SK-N-SH treated with all-trans-retinoic acid at 6 μM for 48 hours (cell line): ENCODE results near the gene CHRNA9.

Experiments used
- ARNTL ChIP-seq: fragments of 450-650 bp; formaldehyde crosslinking; IDR thresholded peaks from 2 replicates; pipeline ENCODE4 v1.5.0; 2020; ENCODE audit warnings: low read depth, mild to moderate bottlenecking, moderate library complexity, borderline replicate concordance
- CREB5 ChIP-seq: fragments of 250-450 bp; sonication (Bioruptor Pico); IDR thresholded peaks from 2 replicates; pipeline ENCODE4 v1.5.1; 2020; ENCODE audit warnings: low read depth, mild to moderate bottlenecking, moderate library complexity
- OSR1 ChIP-seq: fragments of 250-450 bp; sonication (Bioruptor Pico); IDR thresholded peaks from 2 replicates; pipeline ENCODE4 v1.8.0; 2022; ENCODE audit warnings: moderate library complexity, mild to moderate bottlenecking, inconsistent platforms
- PATZ1 ChIP-seq: fragments of 250-450 bp; sonication (Bioruptor Pico); IDR thresholded peaks from 2 replicates; pipeline ENCODE4 v1.8.0; 2020; ENCODE audit warnings: mild to moderate bottlenecking, moderate library complexity, borderline replicate concordance
- PPARA ChIP-seq: fragments of 250-450 bp; sonication (Bioruptor Pico); IDR thresholded peaks from 2 replicates; pipeline ENCODE4 v1.5.0; 2020; ENCODE audit warnings: mild to moderate bottlenecking, borderline replicate concordance
- RARB ChIP-seq: fragments of 250-450 bp; sonication (Bioruptor Pico); IDR thresholded peaks from 2 replicates; pipeline ENCODE4 v1.8.0; 2021; ENCODE audit warnings: mild to moderate bottlenecking, moderate library complexity
- SNAI2 ChIP-seq: fragments of 250-450 bp; sonication (Bioruptor Pico); IDR thresholded peaks from 2 replicates; pipeline ENCODE4 v1.5.0; 2020; ENCODE audit warnings: mild to moderate bottlenecking, moderate library complexity
- TCF4 ChIP-seq: fragments of 250-450 bp; sonication (Bioruptor Pico); IDR thresholded peaks from 2 replicates; pipeline ENCODE4 v1.8.0; 2021; ENCODE audit warnings: mild to moderate bottlenecking, moderate library complexity, borderline replicate concordance
- TSHZ2 ChIP-seq: fragments of 250-450 bp; sonication (Bioruptor Pico); IDR thresholded peaks from 2 replicates; pipeline ENCODE4 v1.5.0; 2020; ENCODE audit warnings: mild to moderate bottlenecking, moderate library complexity
- ZC3H10 ChIP-seq: fragments of 250-450 bp; sonication (Bioruptor Pico); IDR thresholded peaks from 2 replicates; pipeline ENCODE4 v1.5.1; 2021; ENCODE audit warnings: mild to moderate bottlenecking, moderate library complexity
- ZFP30 ChIP-seq: fragments of 450-650 bp; formaldehyde crosslinking; IDR thresholded peaks from 2 replicates; pipeline ENCODE4 v1.5.0; 2022; ENCODE audit warnings: mild to moderate bottlenecking, moderate library complexity
- ZNF565 ChIP-seq: fragments of 450-650 bp; formaldehyde crosslinking; conservative IDR thresholded peaks from 2 replicates; pipeline ENCODE4 v1.5.0; 2020; ENCODE audit warnings: low read depth, mild to moderate bottlenecking, moderate library complexity
- ZNF70 ChIP-seq: fragments of 450-650 bp; formaldehyde crosslinking; IDR thresholded peaks from 2 replicates; pipeline ENCODE4 v1.5.0; 2020; ENCODE audit warnings: mild to moderate bottlenecking, moderate library complexity
- ZNF8 ChIP-seq: fragments of 450-650 bp; formaldehyde crosslinking; IDR thresholded peaks from 2 replicates; pipeline ENCODE4 v1.5.0; 2020; ENCODE audit warnings: mild to moderate bottlenecking, moderate library complexity

- TF ChIP-seq SNAI2 (CRISPR knock-in tag) = no peak
- no peak for TF ChIP-seq PATZ1
- no peak for TF ChIP-seq ZNF8 (CRISPR knock-in tag)
- TF ChIP-seq TSHZ2 (CRISPR knock-in tag) = no peak
- TF ChIP-seq ZFP30 (CRISPR knock-in tag) = no peak
- no peak for TF ChIP-seq CREB5 (CRISPR knock-in tag)
- TF ChIP-seq ARNTL (CRISPR knock-in tag) = no peak
- TF ChIP-seq OSR1 (CRISPR knock-in tag) = no peak
- no peak for TF ChIP-seq ZC3H10
- TF ChIP-seq ZNF70 (CRISPR knock-in tag) = no peak
- no peak for TF ChIP-seq TCF4
- no peak for TF ChIP-seq RARB (CRISPR knock-in tag)
- no peak for TF ChIP-seq ZNF565 (CRISPR knock-in tag)
- TF ChIP-seq PPARA (CRISPR knock-in tag) = no peak
Measured at GRCh38 chr4:40388239-40388638, 53.1 kb downstream of the CHRNA9 start.
